ENCODE results near the gene NBAS. TPM values are rescaled to one million over a fixed set of nuclear protein-coding genes. Genes with fewer than 3 reads are reported as not detected.
"Not testable (repeated sequence)": the region's sequence is repeated elsewhere in the genome, so short reads cannot be mapped to it uniquely, and the experiment has no call there.

NBAS gene
- total RNA-seq, 4 donors from 2014 or later: 22.8 to 32.0 (median 23.7) TPM

DNA sequence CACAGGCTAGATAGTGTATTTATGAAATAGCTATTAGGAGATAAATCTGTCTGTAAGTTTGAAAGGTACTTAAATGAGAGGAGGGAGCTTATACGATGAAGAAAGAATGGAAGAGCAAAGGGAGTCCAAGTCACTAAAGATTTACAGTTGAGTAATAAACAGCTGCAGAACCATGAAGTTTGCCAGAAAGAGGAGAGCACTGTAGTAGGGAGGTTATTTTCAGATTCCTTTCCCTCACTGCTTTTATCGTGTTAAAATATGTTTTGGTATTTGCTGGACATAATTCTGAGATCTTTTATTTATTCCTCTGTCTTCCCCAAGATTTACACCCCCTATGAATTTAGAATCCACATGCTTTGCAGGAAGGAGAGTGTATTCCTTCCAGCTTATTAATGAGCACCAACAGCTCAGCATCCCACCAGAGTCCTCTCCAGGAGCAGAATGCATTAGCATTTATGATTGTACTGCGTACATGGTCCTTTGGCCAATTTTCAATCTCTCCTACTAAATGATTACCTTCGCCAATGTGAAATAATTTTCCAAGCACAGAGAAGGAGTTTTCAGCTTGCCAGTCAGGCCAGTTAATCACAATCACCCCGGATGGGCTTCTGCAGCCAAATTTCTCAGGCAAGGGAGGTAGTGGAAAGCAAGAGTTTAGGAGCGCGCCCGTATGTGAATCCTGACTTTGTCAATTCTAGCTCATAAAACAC, 297.0 kb downstream of the NBAS start:
- Histone ChIP-seq H3K27me3 (no peaks in the 10 kb centered on the region), H3K4me1 (no peaks in the 10 kb centered on the region), H3K36me3 (peaks cover 0 to 34% (median 0%) of the 10 kb centered on the region in 3 donors), H3K9me3 (no peaks in the 10 kb centered on the region), H3K4me3 (no peak overlapping the region), H3K27ac (no peak overlapping the region)
- no peak for TF ChIP-seq POLR2A (IDR thresholded peaks at IDR 0.05)
- TF ChIP-seq, protein P1, sequence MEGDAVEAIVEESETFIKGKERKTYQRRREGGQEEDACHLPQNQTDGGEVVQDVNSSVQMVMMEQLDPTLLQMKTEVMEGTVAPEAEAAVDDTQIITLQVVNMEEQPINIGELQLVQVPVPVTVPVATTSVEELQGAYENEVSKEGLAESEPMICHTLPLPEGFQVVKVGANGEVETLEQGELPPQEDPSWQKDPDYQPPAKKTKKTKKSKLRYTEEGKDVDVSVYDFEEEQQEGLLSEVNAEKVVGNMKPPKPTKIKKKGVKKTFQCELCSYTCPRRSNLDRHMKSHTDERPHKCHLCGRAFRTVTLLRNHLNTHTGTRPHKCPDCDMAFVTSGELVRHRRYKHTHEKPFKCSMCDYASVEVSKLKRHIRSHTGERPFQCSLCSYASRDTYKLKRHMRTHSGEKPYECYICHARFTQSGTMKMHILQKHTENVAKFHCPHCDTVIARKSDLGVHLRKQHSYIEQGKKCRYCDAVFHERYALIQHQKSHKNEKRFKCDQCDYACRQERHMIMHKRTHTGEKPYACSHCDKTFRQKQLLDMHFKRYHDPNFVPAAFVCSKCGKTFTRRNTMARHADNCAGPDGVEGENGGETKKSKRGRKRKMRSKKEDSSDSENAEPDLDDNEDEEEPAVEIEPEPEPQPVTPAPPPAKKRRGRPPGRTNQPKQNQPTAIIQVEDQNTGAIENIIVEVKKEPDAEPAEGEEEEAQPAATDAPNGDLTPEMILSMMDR (IDR thresholded peaks at IDR 0.05): no peak
- DNase-seq: no peak
- intact Hi-C loops (cut with DNase I): no loop called here
- 87 to 88% methylated on average over 8 of the region's 8 CpGs for WGBS, 2 donors

DNA sequence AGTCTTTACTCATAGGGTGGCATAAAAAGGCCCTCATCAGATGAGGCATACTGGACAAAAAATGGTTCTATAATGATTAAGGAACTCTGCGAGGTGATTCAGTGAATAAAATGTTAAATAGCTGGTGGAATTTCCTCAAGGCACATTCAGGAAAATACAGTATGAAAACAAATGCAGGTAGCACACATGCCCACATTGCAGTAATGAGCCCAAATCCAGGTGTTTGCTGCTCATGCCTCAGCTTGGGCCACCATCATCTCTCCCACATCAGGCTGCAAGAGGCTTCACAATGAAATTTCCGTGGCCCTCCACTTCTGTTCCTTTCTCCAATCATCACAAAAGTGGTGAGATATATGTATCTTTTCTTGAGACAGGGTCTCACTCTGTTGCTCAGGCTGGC, 298.3 kb downstream of the NBAS start:
- TF ChIP-seq, protein P1 (IDR thresholded peaks at IDR 0.05): no peak
- no peak for TF ChIP-seq POLR2A (IDR thresholded peaks at IDR 0.05)

DNA sequence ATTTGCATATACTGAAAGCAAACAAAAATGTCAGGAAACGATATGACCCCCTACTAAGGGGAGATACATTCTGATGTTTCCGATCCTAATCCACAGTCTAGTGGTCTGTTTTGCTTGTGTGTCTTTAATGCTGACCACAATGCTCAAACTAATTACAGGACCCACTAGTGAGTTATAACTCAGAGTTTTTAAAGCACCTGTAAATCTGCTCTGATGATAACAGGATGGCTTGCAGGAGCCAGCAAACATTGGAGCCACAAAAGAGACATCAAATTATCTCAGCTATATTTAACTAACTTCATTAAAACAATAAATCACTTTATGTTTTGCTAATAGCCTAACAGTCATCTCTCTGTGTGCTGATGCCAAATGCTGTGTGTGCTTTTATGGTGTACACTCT, 300.3 kb downstream of the NBAS start:
- no peak overlapping the region for H3K27ac ChIP-seq
- intact Hi-C loops (cut with DNase I): no loop called here
- H3K36me3 ChIP-seq: peaks cover 0 to 18% (median 0%) of the 10 kb centered on the region in 3 donors
- no peaks in the 10 kb centered on the region for H3K4me1 ChIP-seq
- H3K4me3 ChIP-seq: no peak overlapping the region
- DNase-seq: no peak
- H3K9me3 ChIP-seq: peaks cover 0 to 6% (median 5%) of the 10 kb centered on the region in 3 donors
- H3K27me3 ChIP-seq: no peaks in the 10 kb centered on the region
- TF ChIP-seq POLR2A (IDR thresholded peaks at IDR 0.05): no peak
- TF ChIP-seq, protein P1 (IDR thresholded peaks at IDR 0.05): no peak
- WGBS, 2 donors: 80 to 92% methylated on average over 2 of the region's 2 CpGs

More for the DNA sequence above, 298.3 kb downstream of the NBAS start:
- Histone ChIP-seq H3K4me1 (no peaks in the 10 kb centered on the region), H3K36me3 (peaks cover 0 to 27% (median 0%) of the 10 kb centered on the region in 3 donors), H3K27me3 (no peaks in the 10 kb centered on the region), H3K27ac (no peak overlapping the region), H3K9me3 (peaks cover 0 to 6% (median 5%) of the 10 kb centered on the region in 3 donors), H3K4me3 (no peak overlapping the region)
- intact Hi-C loops (cut with DNase I): no loop called here
- DNase-seq: no peak
- 91 to 94% methylated on average over 2 of the region's 2 CpGs for WGBS, 2 donors

DNA sequence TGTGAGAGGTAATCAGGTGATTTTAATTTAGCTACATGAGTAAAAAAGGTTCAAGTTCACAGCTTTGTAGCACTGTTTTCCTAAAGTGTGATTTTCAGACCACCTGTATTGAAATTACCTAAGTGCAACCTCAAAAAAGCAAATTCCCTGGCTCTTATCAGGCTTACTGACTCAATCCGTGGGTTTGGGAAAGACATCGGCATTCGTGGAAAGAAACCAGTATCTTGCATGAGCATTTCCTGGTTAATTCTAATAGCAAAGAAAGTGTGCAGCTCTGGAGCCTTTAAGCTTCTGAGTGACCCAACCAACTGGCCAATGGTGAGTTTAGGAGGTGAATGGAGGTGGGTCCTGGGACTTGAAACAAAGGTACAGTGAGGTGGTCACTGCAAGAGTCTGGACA, 300.9 kb downstream of the NBAS start:
- no peak for DNase-seq
- TF ChIP-seq, protein P1 (IDR thresholded peaks at IDR 0.05): no peak
- no peak for TF ChIP-seq POLR2A (IDR thresholded peaks at IDR 0.05)
- peaks cover 0 to 13% (median 0%) of the 10 kb centered on the region in 3 donors for H3K36me3 ChIP-seq
- H3K4me1 ChIP-seq: no peaks in the 10 kb centered on the region
- 94 to 96% methylated on average over 3 of the region's 3 CpGs for WGBS, 2 donors
- peaks cover 0 to 6% (median 5%) of the 10 kb centered on the region in 3 donors for H3K9me3 ChIP-seq
- no peak overlapping the region for H3K4me3 ChIP-seq
- H3K27me3 ChIP-seq: no peaks in the 10 kb centered on the region
- H3K27ac ChIP-seq: no peak overlapping the region
- intact Hi-C loops (cut with DNase I): no loop called here

DNA sequence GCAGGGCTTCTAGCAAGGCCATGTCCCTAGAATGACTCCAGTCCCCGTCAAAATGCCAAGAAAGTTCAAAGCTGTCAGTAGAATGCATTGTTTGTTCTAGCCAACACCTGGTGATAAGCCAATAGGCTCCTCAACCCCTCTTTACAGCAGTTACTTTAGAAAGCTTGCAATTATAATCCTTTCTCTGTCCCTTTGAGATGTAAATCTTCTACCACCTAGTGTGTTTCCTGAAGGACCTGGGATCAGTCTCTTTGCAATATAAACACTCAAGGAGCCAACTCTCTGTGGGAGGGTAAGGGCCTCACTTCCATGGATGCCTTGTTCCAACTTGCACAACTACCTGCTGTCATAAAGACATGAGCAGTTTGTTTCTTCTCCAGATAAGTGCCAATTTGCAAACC, 301.8 kb downstream of the NBAS start:
- TF ChIP-seq, protein P1 (IDR thresholded peaks at IDR 0.05): no peak
- no peak for TF ChIP-seq POLR2A (IDR thresholded peaks at IDR 0.05)
- Histone ChIP-seq H3K4me3 (no peak overlapping the region), H3K4me1 (no peaks in the 10 kb centered on the region), H3K9me3 (peaks cover 0 to 6% (median 5%) of the 10 kb centered on the region in 3 donors), H3K27me3 (no peaks in the 10 kb centered on the region), H3K27ac (no peak overlapping the region), H3K36me3 (peaks cover 0 to 13% (median 0%) of the 10 kb centered on the region in 3 donors)
- no peak for DNase-seq
- intact Hi-C loops (cut with DNase I): no loop called here
- 35 to 44% methylated on average over 1 of the region's 1 CpG for WGBS, 2 donors

- peaks cover 0 to 12% (median 0%) of the 10 kb centered on the region in 3 donors for H3K36me3 ChIP-seq
- H3K9me3 ChIP-seq; H3K4me1 ChIP-seq; H3K27ac ChIP-seq; intact Hi-C loops (cut with DNase I); H3K27me3 ChIP-seq; DNase-seq; H3K4me3 ChIP-seq: not testable (repeated sequence)
- 92 to 93% methylated on average over 7 of the region's 7 CpGs for WGBS, 2 donors
These were observed 302.7 kb downstream of the NBAS start for GRCh38 chr2:15258385-15258784.

Measured in esophagus squamous epithelium (tissue), 5 donors.